GM12878 (cell line): Measurements from ENCODE around the gene ABRACL. TPM values are rescaled to one million over a fixed set of nuclear protein-coding genes. Genes with fewer than 3 reads are reported as not detected.

Experiments used
- ATAC-seq: fragments of 200-7000 bp; cut with Tn5 transposase; 3 replicates; pipeline ENCODE4 v1.9.1; 2020; ENCODE audit warnings: mild to moderate bottlenecking, moderate library complexity
- Bru-seq: library from RNA; stranded (reverse); fragments of 400-500 nt; gene quantifications from one replicate; lab custom pipeline; 2021; lab: Mats Ljungman, UMichigan
- BruChase-seq, 2 experiments: library from RNA; stranded (reverse); fragments of 400-500 nt; gene quantifications; one replicate each; lab custom pipeline; 2021; lab: Mats Ljungman, UMichigan
- BruUV-seq: library from RNA; stranded (reverse); fragments of 400-500 nt; replicated peaks from 2 replicates; lab custom pipeline; 2021; lab: Mats Ljungman, UMichigan
- CTCF ChIA-PET: fragments of 300-600 bp; sonication (Branson Sonifier 250); formaldehyde crosslinking; extraction: SDS; loops from one replicate; lab custom pipeline; 2021; ENCODE audit warnings: inconsistent platforms; lab: Yijun Ruan, JAX
- POLR2A ChIA-PET: fragments of 350-600 bp; formaldehyde crosslinking; extraction: SDS; loops from one replicate; lab custom pipeline; 2021; ENCODE audit warnings: inconsistent platforms; lab: Charles Lee
- RAD21 ChIA-PET: fragments of 300-600 bp; sonication (Branson Sonifier 250); formaldehyde crosslinking; loops from one replicate; lab custom pipeline; 2023; ENCODE audit warnings: antibody characterized with exemption; ENCODE audit not compliant: unreplicated experiment; lab: Charles Lee
- SMC1A ChIA-PET: fragments of 300-600 bp; sonication (Branson Sonifier 250); formaldehyde crosslinking; loops from one replicate; lab custom pipeline; 2023; ENCODE audit not compliant: unreplicated experiment, uncharacterized antibody; lab: Charles Lee
- DNase-seq: peaks from one replicate; pipeline ENCODE4 v3.0.0-alpha.2; 2011; ENCODE audit warnings: low read depth, low spot score
- FAIRE-seq: peaks from 3 replicates; lab custom pipeline; 2011; peaks lifted over from hg19 to GRCh38; lab: Jason Lieb, UNC
- H2AFZ ChIP-seq: 2 replicates; pipeline ENCODE4 v1.6.0; 2011; ENCODE audit warnings: low read depth, low read length, control low read depth; ENCODE audit not compliant: control insufficient read depth
- H3K27ac ChIP-seq: 2 replicates; pipeline ENCODE4 v1.5.1; 2011; ENCODE audit warnings: control low read depth; ENCODE audit not compliant: control insufficient read depth, insufficient read depth
- H3K27me3 ChIP-seq, 2 experiments: replicated peaks in 1 of 2; 2 replicates each; pipeline versions ENCODE4 v1.6.0 to v1.6.1; 2011; ENCODE audit warnings: low read length in 1 of 2; ENCODE audit not compliant: control insufficient read depth in 2 of 2, insufficient read depth in 2 of 2
- H3K36me3 ChIP-seq, 2 experiments: 2 replicates each; pipeline ENCODE4 v1.5.1; 2011; ENCODE audit warnings: low read length in 1 of 2; ENCODE audit not compliant: control insufficient read depth in 2 of 2, insufficient read depth in 2 of 2
- H3K4me1 ChIP-seq: 2 replicates; pipeline ENCODE4 v1.6.1; 2011; ENCODE audit warnings: mild to moderate bottlenecking, low read length, moderate library complexity, mixed read lengths; ENCODE audit not compliant: control insufficient read depth, insufficient read depth
- H3K4me2 ChIP-seq: 2 replicates; pipeline ENCODE4 v1.6.0; 2011; ENCODE audit warnings: control low read depth; ENCODE audit not compliant: control insufficient read depth, insufficient read depth
- H3K4me3 ChIP-seq: fragments of 200-600 bp; sonication (generic); 2 replicates; pipeline ENCODE4 v1.5.1; 2016
- H3K79me2 ChIP-seq: 2 replicates; pipeline ENCODE4 v1.6.0; 2011; ENCODE audit warnings: low read length; ENCODE audit not compliant: control insufficient read depth, insufficient read depth
- H3K9ac ChIP-seq: 2 replicates; pipeline ENCODE4 v1.8.0; 2011; ENCODE audit warnings: low read length, control low read depth, mixed read lengths; ENCODE audit not compliant: control insufficient read depth, insufficient read depth
- H3K9me3 ChIP-seq: replicated peaks from 3 replicates; pipeline ENCODE4 v1.5.1; 2011; ENCODE audit warnings: mild to moderate bottlenecking, low read length; ENCODE audit not compliant: control insufficient read depth, insufficient read depth
- H4K20me1 ChIP-seq: 2 replicates; pipeline ENCODE4 v1.6.0; 2011; ENCODE audit not compliant: control insufficient read depth, insufficient read depth
- BACH1 ChIP-seq: fragments of 450-650 bp; IDR thresholded peaks from 2 replicates; pipeline ENCODE4 v1.6.1; 2017; ENCODE audit warnings: mild to moderate bottlenecking, borderline replicate concordance
- BCL11A ChIP-seq: IDR thresholded peaks from 2 replicates; pipeline ENCODE4 v1.6.1; 2011; ENCODE audit warnings: low read depth, low read length
- GATAD2B ChIP-seq: fragments of 450-650 bp; conservative IDR thresholded peaks from 2 replicates; pipeline ENCODE4 v1.6.1; 2017; ENCODE audit warnings: low read depth, mild to moderate bottlenecking, moderate library complexity
- HCFC1 ChIP-seq: fragments of 150-350 bp; IDR thresholded peaks from 2 replicates; pipeline ENCODE4 v1.6.1; 2014; ENCODE audit warnings: low read length
- IKZF1 ChIP-seq: fragments of 450-650 bp; conservative IDR thresholded peaks from 2 replicates; pipeline ENCODE4 v1.6.1; 2017; ENCODE audit warnings: antibody characterized with exemption, mild to moderate bottlenecking
- IRF5 ChIP-seq: fragments of 450-650 bp; IDR thresholded peaks from 2 replicates; pipeline ENCODE4 v1.6.1; 2017; ENCODE audit warnings: borderline replicate concordance
- KDM1A ChIP-seq: fragments of 200-600 bp; sonication (generic); IDR thresholded peaks from 2 replicates; pipeline ENCODE4 v1.6.1; 2016; ENCODE audit warnings: borderline replicate concordance
- NFXL1 ChIP-seq: fragments of 450-650 bp; IDR thresholded peaks from 2 replicates; pipeline ENCODE4 v1.6.1; 2017; ENCODE audit warnings: antibody characterized with exemption, mild to moderate bottlenecking, borderline replicate concordance
- POLR2AphosphoS2 ChIP-seq: IDR thresholded peaks from 2 replicates; pipeline ENCODE4 v1.6.1; 2011; ENCODE audit warnings: low read depth, mild to moderate bottlenecking, low read length, improper control_type of control experiment, moderate library complexity
- WRNIP1 ChIP-seq: IDR thresholded peaks from 2 replicates; pipeline ENCODE4 v1.6.1; 2011; ENCODE audit warnings: low read depth, low read length, improper control_type of control experiment, borderline replicate concordance
- ZBTB33 ChIP-seq: fragments of 450-650 bp; IDR thresholded peaks from 2 replicates; pipeline ENCODE4 v1.6.1; 2017; ENCODE audit warnings: mild to moderate bottlenecking
- ZNF24 ChIP-seq: fragments of 450-650 bp; IDR thresholded peaks from 2 replicates; pipeline ENCODE4 v1.6.1; 2017; ENCODE audit warnings: antibody characterized with exemption, mild to moderate bottlenecking
- ZNF274 ChIP-seq: IDR thresholded peaks from one replicate; pipeline ENCODE4 v1.8.0; 2011; ENCODE audit not compliant: insufficient read length, insufficient read depth
- WGBS: methylation state at CpG from one replicate; pipeline ENCODE4 v1.1.6; 2016; ENCODE audit warnings: low lambda C conversion rate; ENCODE audit not compliant: insufficient replicate concordance, insufficient coverage; ENCODE audit errors: missing lambda C conversion rate; 5-methylcytosine and 5-hydroxymethylcytosine counted together
- in situ Hi-C: fragments of 300-500 bp; cut with MboI; formaldehyde crosslinking; loops from 9 replicates; pipeline ENCODE4 v1.14.3; 2018; ENCODE audit warnings: mixed read lengths
- intact Hi-C: fragments of 100-400 bp; cut with micrococcal nuclease; formaldehyde crosslinking; loops from one replicate; pipeline ENCODE4 v1.14.2; 2022; ENCODE audit not compliant: unreplicated experiment
- long read RNA-seq, 2 experiments: library from polyadenylated mRNA; unstranded; transcript quantifications; one replicate each; pipeline ENCODE4 v2.0.0, GENCODE V29; 2019 to 2020
- polyA minus RNA-seq, 3 experiments: library from RNA; depleted of rRNA, polyadenylated mRNA; stranded (reverse); fragments of >200 nt; gene quantifications; 2 replicates each; pipeline ENCODE4 v1.2.3, GENCODE V29; 2011
- polyA plus RNA-seq, 11 experiments: library from polyadenylated mRNA; depleted of rRNA in 4 of 11; unstranded in 6 of 11; stranded (reverse) in 5 of 11; fragments of >200 nt; fragmentation: Nextera tagmentation in 4 of 11; fragmentation: Illumina TruSeq in 1 of 11; extraction: Ambion mirVana in 4 of 11; extraction: Trizol in 1 of 11; gene quantifications; 1 replicate in 1 of 11; 2 replicates in 10 of 11; pipeline versions ENCODE4 v1.2.1 to v1.2.3, GENCODE V29; 2011 to 2016; ENCODE audit warnings: inconsistent platforms in 2 of 11, missing spikeins in 2 of 11, low read depth in 1 of 11
- total RNA-seq, 4 experiments: library from RNA; depleted of rRNA in 3 of 4; stranded (reverse); fragments of >200 nt in 3 of 4; fragmentation: Illumina TruSeq in 1 of 4; extraction: Trizol in 1 of 4; gene quantifications; 2 replicates each; pipeline versions ENCODE4 v1.2.1 to v1.2.3, GENCODE V29; 2013 to 2021

Gene ABRACL
- total RNA-seq (2013; cell fraction: nucleolus; rRNA removed), result 20.0 and 24.9 TPM in 2 replicates
- total RNA-seq (2014; rRNA removed), result 116 and 148 TPM in 2 replicates
- 141 and 144 TPM in 2 replicates for total RNA-seq (2014; rRNA removed; fragmentation: Illumina TruSeq; extraction: Trizol)
- 108 and 111 TPM in 2 replicates for total RNA-seq (2021)
- polyA plus RNA-seq (2011; ENCODE audit: low read depth), result 116 TPM
- polyA plus RNA-seq (2011; rRNA removed), result 179 and 270 TPM in 2 replicates
- polyA plus RNA-seq (2011; cell fraction: cytosol; rRNA removed), result 70.9 and 75.7 TPM in 2 replicates
- polyA plus RNA-seq (2011; cell fraction: nucleus; rRNA removed), result 53.3 and 72.9 TPM in 2 replicates
- 113 and 115 TPM in 2 replicates for polyA plus RNA-seq (2012)
- 161 and 187 TPM in 2 replicates for polyA plus RNA-seq (2014; fragmentation: Illumina TruSeq; extraction: Trizol)
- 100 to 1,000 TPM; 636 to 647 TPM for polyA plus RNA-seq (2014; fragmentation: Nextera tagmentation; extraction: Ambion mirVana)
- polyA plus RNA-seq (2014; rRNA removed), result 168 and 204 TPM in 2 replicates
- 100 to 1,000 TPM; 312 to 358 TPM for polyA plus RNA-seq (2016; fragmentation: Nextera tagmentation; extraction: Ambion mirVana)
- polyA minus RNA-seq (2011; rRNA and poly(A)+ RNA removed), result 31.9 and 42.4 TPM in 2 replicates
- polyA minus RNA-seq (2011; cell fraction: cytosol; rRNA and poly(A)+ RNA removed), result 17.2 TPM in 2 replicates
- 10.9 and 19.0 TPM in 2 replicates for polyA minus RNA-seq (2011; cell fraction: nucleus; rRNA and poly(A)+ RNA removed)
- Bru-seq, nascent RNA, result percentile 89 among the genes with signal in this experiment
- BruChase-seq, experiment 1, labeled RNA remaining after a 6-hour chase, result percentile 87 among the genes with signal in this experiment
- BruChase-seq, experiment 2, labeled RNA remaining after a 2-hour chase, result percentile 78 among the genes with signal in this experiment
- long read RNA-seq, experiment 1, transcript ABRACL-201 (3 exons, 845 nt), result major isoform, 105 of 126 reads
- long read RNA-seq, experiment 1, partial matches to known transcripts, result 3 of 126 reads
- long read RNA-seq, experiment 1, other reads (novel, unspliced or antisense), result 18 of 126 reads
- long read RNA-seq, experiment 2, transcript ABRACL-201 (3 exons, 845 nt), result major isoform, 559 of 626 reads
- long read RNA-seq, experiment 2, partial matches to known transcripts, result 11 of 626 reads
- long read RNA-seq, experiment 2, other reads (novel, unspliced or antisense), result 56 of 626 reads

- ChIA-PET CTCF (interaction anchor here (0.8 to 1.1 kb wide), 2 partner anchors 42 to 335 kb away, joined by 3 read pairs; no protein-coding TSS in a partner anchor), RAD21 (interaction anchor here (1.0 to 1.6 kb wide), 4 partner anchors 40 to 262 kb away, joined by 3 to 5 read pairs (median 4); partner anchors contain the start of gene TXLNB), SMC1A (interaction anchor here (1.4 to 3.0 kb wide), 2 partner anchors 41 to 59 kb away, joined by 4 to 21 read pairs; partner anchors contain the start of gene REPS1), POLR2A (interaction anchor here (0.5 to 0.6 kb wide), 3 partner anchors 9 to 59 kb away, joined by 3 to 5 read pairs (median 4); no protein-coding TSS in a partner anchor)
- peak within 1 kb of the TSS; percentile 93 for H3K4me3 ChIP-seq
- peak; percentile 41 for FAIRE-seq
- H3K4me2 ChIP-seq, result peak within 1 kb of the TSS; percentile 97
- H3K9me3 ChIP-seq, result no peaks in the 10 kb centered on the region
- H4K20me1 ChIP-seq, result no peaks in the 10 kb centered on the region
- no peaks in the 10 kb centered on the region for H3K27me3 ChIP-seq
- peaks cover 54% of the 10 kb centered on the region for H3K79me2 ChIP-seq
- peak within 1 kb of the TSS; percentile 96 for H2AFZ ChIP-seq
- ATAC-seq, result peak; percentile 80
- in situ Hi-C loops, result no loop called here
- peaks cover 6% of the 10 kb centered on the region for H3K4me1 ChIP-seq
- H3K9ac ChIP-seq, result peak within 1 kb of the TSS; percentile 98
- peak; percentile 45 for DNase-seq
- no TSS peak for BruUV-seq
- under 1% methylated on average over 57 of the region's 77 CpGs for WGBS
- intact Hi-C loops, result loop anchor here (2.0 kb wide), 1 partner anchor 40 kb away; the partner anchor contains the start of gene REPS1
- H3K36me3 ChIP-seq, result peaks cover 0 to 4% of the 10 kb centered on the region in 2 experiments; a peak in 1 of 4 replicates
- H3K27ac ChIP-seq, result peak within 1 kb of the TSS; percentile 88
- TF ChIP-seq ZNF274 (no peak), GATAD2B (peak; percentile 93), KDM1A (no peak), HCFC1 (no peak), POLR2AphosphoS2 (0 out of 2 replicates have a peak, but pooled peaks have one; percentile 26), IRF5 (no peak), BCL11A (0 out of 2 replicates have a peak, but pooled peaks have one; percentile 31), IKZF1 (peak; percentile 89), WRNIP1 (no peak), NFXL1 (no peak), ZBTB33 (no peak), ZNF24 (no peak), BACH1 (0 out of 2 replicates have a peak, but pooled peaks have one; percentile 35)
These were observed at the start of gene ABRACL for GRCh38 chr6:139028658-139029469. Gene ABRACL (plus strand): TSS chr6:139028745. CDS start chr6:139034161, 5,416 bp downstream.
